Left lung (tissue), 10 donors: ENCODE results near the gene P3H1. TPM values are rescaled to one million over a fixed set of nuclear protein-coding genes. Genes with fewer than 3 reads are reported as not detected.

Experiments used
- ATAC-seq: fragments of 200-7000 bp; cut with Tn5 transposase; one replicate; pipeline ENCODE4 v1.9.1; 2020; ENCODE audit warnings: moderate library complexity
- DNase-seq, 4 donors: peaks; one replicate each; pipeline ENCODE4 v3.0.0-alpha.2; 2013 to 2020
- H3K27ac ChIP-seq, 2 donors: fragments of 200-600 bp; sonication (generic) in 1 of 2; one replicate each; pipeline versions ENCODE4 v1.5.0 to v1.8.0; 2020 to 2021
- H3K27me3 ChIP-seq, 2 donors: fragments of 200-600 bp; sonication (generic) in 1 of 2; one replicate each; pipeline versions ENCODE4 v1.5.0 to v1.8.0; 2020 to 2021
- H3K36me3 ChIP-seq, 2 donors: fragments of 200-600 bp; sonication (generic) in 1 of 2; one replicate each; pipeline versions ENCODE4 v1.5.0 to v1.8.0; 2020 to 2021
- H3K4me1 ChIP-seq, 2 donors: fragments of 200-600 bp; one replicate each; pipeline ENCODE4 v1.8.0; 2021
- H3K4me3 ChIP-seq, 2 donors: fragments of 200-600 bp; sonication (generic) in 1 of 2; one replicate each; pipeline versions ENCODE4 v1.5.0 to v1.8.0; 2020 to 2021; ENCODE audit warnings: mild to moderate bottlenecking in 1 of 2
- H3K9me3 ChIP-seq, 2 donors: fragments of 200-600 bp; sonication (generic) in 1 of 2; one replicate each; pipeline versions ENCODE4 v1.5.0 to v1.8.0; 2020 to 2021
- CTCF ChIP-seq, 2 donors: fragments of 200-600 bp; sonication (generic) in 1 of 2; IDR thresholded peaks; one replicate each; pipeline versions ENCODE4 v1.5.0 to v1.8.0; 2021; ENCODE audit warnings: antibody characterized with exemption in 2 of 2
- intact Hi-C, 2 donors: fragments of 100-400 bp; cut with DNase I; formaldehyde crosslinking; loops; one replicate each; pipeline versions ENCODE4 v1.11.2 to v1.14.2; 2022
- polyA plus RNA-seq, 6 donors: library from polyadenylated mRNA; unstranded; fragments of 120-200 nt; gene quantifications; one replicate each; pipeline ENCODE4 v1.2.1, GENCODE V29; 2013; ENCODE audit not compliant: insufficient read length in 6 of 6
- total RNA-seq, 2 donors: library from RNA; stranded (reverse); fragmentation: NEBNext Ultra II Directional; extraction: Animal tissue kit (Norgen Biotek cat#: 25700); gene quantifications; one replicate each; pipeline ENCODE4 v1.2.1, GENCODE V29; 2021
- donor health status: DM: no; HTN: yes; CAD: no.
- donor health status: DM: no; HTN: no; CAD: no.

Gene P3H1
- total and polyA plus RNA-seq, 8 donors = 47.4 to 101 (median 86.1) TPM

GRCh38 chr1:42759114-42759513, 7.7 kb downstream of the P3H1 start:
- H3K36me3 ChIP-seq = peaks cover 4 to 80% of the 10 kb centered on the region in 2 donors
- peaks cover 0 to 8% of the 10 kb centered on the region in 2 donors for H3K4me1 ChIP-seq
- H3K9me3 ChIP-seq = no peaks in the 10 kb centered on the region
- ATAC-seq (no peak), DNase-seq (no peak)
- H3K27me3 ChIP-seq = no peaks in the 10 kb centered on the region
- no peak for TF ChIP-seq CTCF (IDR thresholded peaks at IDR 0.05)
- no peak overlapping the region for H3K27ac ChIP-seq
- intact Hi-C loops = no loop called here
- no peak overlapping the region for H3K4me3 ChIP-seq

GRCh38 chr1:42758641-42759040, 8.2 kb downstream of the P3H1 start:
- Histone ChIP-seq H3K36me3 (peaks cover 4 to 85% of the 10 kb centered on the region in 2 donors), H3K4me1 (peaks cover 0 to 7% of the 10 kb centered on the region in 2 donors), H3K27ac (no peak overlapping the region), H3K4me3 (no peak overlapping the region), H3K27me3 (no peaks in the 10 kb centered on the region), H3K9me3 (no peaks in the 10 kb centered on the region)
- DNase-seq (no peak), ATAC-seq (no peak)
- intact Hi-C loops = no loop called here
- TF ChIP-seq CTCF (IDR thresholded peaks at IDR 0.05) = no peak

DNA sequence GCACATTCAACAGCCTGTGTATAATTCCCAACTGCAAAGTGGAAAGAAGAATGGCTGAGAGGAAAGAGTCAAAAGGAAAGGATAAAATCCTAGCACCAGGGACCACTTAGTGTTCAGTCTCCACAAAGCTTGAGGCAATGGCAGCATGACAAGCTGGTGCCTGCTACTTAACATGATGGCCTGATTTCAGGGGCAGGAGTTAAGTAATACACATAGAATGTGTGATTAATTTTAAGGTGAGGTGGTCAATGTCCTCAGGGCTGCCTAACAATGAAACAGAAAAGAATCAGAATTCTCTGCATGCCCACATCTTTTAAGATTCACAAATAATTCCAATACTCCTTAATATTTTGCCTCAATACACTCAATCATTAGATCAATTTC, 8.9 kb downstream of the P3H1 start:
- intact Hi-C loops = no loop called here
- Histone ChIP-seq H3K36me3 (peaks cover 4 to 92% of the 10 kb centered on the region in 2 donors), H3K4me3 (no peak overlapping the region), H3K27ac (no peak overlapping the region), H3K9me3 (no peaks in the 10 kb centered on the region), H3K4me1 (peaks cover 0 to 7% of the 10 kb centered on the region in 2 donors), H3K27me3 (no peaks in the 10 kb centered on the region)
- ATAC-seq (no peak), DNase-seq (no peak)
- TF ChIP-seq CTCF (IDR thresholded peaks at IDR 0.05) = no peak

GRCh38 chr1:42756956-42757891, 9.6 kb downstream of the P3H1 start:
- Histone ChIP-seq H3K36me3 (peaks cover 4 to 95% of the 10 kb centered on the region in 2 donors), H3K4me3 (no peak overlapping the region), H3K27me3 (no peaks in the 10 kb centered on the region), H3K4me1 (peaks cover 0 to under 1% of the 10 kb centered on the region in 2 donors), H3K9me3 (no peaks in the 10 kb centered on the region), H3K27ac (no peak overlapping the region)
- ATAC-seq (peak; percentile 74), DNase-seq (peak in 1 of 4 donors; percentile 49)
- peak; percentile 44 to 76 for TF ChIP-seq CTCF (IDR thresholded peaks at IDR 0.05)
- intact Hi-C loops = no loop called here

DNA sequence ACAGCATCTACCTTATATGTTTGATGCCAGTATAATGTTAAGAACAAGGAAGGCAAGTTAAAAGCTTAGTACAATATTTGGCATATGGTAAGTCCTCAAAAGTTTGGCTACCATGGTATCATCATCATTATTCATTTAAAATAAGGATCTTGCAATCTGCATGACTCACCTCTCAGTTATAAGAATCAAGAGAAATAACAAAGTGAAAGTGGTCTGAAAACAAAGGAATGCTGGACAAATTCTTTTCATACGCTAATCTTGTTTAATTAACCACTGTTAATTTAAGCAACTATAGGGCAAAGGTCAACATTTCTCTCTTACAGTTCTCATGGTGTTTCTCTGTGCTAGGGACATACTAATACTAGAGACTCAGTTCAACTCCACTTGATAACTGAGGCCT, 13.8 kb downstream of the P3H1 start:
- no peaks in the 10 kb centered on the region for H3K9me3 ChIP-seq
- intact Hi-C loops = no loop called here
- TF ChIP-seq CTCF (IDR thresholded peaks at IDR 0.05) = no peak
- no peak overlapping the region for H3K4me3 ChIP-seq
- H3K36me3 ChIP-seq = peaks cover 4 to 89% of the 10 kb centered on the region in 2 donors
- H3K4me1 ChIP-seq = peaks cover 0 to 5% of the 10 kb centered on the region in 2 donors
- H3K27ac ChIP-seq = no peak overlapping the region
- ATAC-seq = no peak
- no peak for DNase-seq
- H3K27me3 ChIP-seq = no peaks in the 10 kb centered on the region
